Embryonic facial prominence (tissue), 1 donor: ENCODE data around the gene ZNF274.
"Not testable (repeated sequence)": the region's sequence is repeated elsewhere in the genome, so short reads cannot be mapped to it uniquely, and the experiment has no call there.

ENCODE experiments used
- DNase-seq: peaks from one replicate; pipeline ENCODE4 v3.0.0-alpha.2; 2016; ENCODE audit errors: extremely low spot score

ZNF274 gene

DNA sequence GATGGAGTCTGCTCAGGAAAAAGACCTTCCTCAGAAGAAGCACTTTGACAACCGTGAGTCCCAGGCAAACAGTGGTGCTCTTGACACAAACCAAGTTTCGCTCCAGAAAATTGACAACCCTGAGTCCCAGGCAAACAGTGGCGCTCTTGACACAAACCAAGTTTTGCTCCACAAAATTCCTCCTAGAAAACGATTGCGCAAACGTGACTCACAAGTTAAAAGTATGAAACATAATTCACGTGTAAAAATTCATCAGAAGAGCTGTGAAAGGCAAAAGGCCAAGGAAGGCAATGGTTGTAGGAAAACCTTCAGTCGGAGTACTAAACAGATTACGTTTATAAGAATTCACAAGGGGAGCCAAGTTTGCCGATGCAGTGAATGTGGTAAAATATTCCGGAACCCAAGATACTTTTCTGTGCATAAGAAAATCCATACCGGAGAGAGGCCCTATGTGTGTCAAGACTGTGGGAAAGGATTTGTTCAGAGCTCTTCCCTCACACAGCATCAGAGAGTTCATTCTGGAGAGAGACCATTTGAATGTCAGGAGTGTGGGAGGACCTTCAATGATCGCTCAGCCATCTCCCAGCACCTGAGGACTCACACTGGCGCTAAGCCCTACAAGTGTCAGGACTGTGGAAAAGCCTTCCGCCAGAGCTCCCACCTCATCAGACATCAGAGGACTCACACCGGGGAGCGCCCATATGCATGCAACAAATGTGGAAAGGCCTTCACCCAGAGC is 29.6 kb downstream of the ZNF274 start:
- no peak for DNase-seq

DNA sequence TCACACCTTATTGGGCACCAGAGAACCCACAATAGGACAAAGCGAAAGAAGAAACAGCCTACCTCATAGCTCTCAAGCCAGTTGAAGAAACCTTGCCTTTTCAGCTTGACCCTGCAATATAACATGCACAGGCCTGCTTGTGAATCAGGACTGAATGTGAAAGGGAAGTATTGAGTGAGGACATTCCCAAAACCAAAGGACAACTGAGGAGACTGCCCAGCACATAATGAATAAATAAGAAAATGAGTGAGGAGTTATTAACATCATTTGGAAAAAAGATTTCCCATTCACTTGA is 30.2 kb downstream of the ZNF274 start:
- DNase-seq = no peak

- no peak for DNase-seq
These were observed 34.2 kb downstream of the ZNF274 start for GRCh38 chr19:58217069-58217481.

GRCh38 chr19:58217607-58218391 is 34.9 kb downstream of the ZNF274 start:
- DNase-seq = no peak

- DNase-seq = no peak
These were observed 36.0 kb downstream of the ZNF274 start for GRCh38 chr19:58218899-58219298.

- no peak for DNase-seq
These were observed 45.2 kb downstream of the ZNF274 start for GRCh38 chr19:58227964-58228584.

DNA sequence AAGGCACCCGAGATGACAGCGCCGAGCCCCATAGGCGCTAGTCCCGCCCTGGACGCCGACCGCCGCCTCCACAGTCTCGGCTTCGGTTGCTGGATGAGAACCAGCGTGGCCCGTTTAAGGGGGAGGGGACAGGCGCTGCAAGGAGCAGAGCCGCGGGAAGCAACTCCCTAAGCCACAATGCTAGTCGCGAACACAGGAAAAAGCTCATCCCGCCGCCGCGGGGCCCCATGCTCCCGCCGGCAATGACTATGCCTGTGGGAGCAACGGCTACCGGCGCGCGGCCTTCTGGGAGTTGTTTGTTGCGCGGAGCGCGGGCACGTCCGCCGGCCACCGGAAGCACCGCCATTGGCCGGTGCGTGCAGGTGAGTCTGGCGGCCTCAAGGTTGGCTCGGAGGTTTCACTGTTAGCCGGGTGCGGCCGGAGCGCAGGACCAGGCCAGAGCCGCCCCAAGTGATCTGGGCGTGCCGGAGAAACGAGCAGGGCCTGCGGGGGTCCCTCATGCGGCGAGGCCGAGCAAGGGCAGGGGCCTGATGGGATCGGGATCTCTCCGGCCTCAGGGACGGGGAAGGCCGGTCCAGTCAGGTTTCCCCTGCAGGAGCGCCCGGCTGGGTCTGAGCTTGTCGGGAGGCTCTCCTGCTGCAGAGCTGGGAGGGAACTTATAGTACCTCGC is 45.9 kb downstream of the ZNF274 start, which contains the start of gene ZNF544:
TSS of gene ZNF544 (plus strand) at position 330 of the 670 bp plus-strand sequence. CDS start 15,110 bp downstream, outside the sequence.
- peak; percentile 59 for DNase-seq

DNA sequence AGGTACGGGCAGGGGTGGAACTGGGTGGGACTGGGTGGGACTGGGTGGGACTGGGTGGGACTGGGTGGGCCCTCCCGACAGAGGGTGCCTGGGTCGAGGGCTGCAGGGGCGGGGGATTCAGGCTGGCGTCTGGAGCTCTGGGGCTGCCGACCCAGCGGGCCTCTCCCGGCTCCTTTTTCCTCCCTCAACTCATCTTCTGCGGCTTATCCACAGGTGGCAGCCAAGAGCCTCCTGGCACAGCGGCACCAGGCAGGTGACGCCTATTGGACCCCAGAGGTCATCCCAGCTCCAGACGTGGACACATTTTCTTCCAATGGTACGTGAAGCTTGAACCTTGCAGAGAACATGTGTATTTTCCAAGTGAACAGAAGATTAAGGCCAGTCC is 46.4 kb downstream of the ZNF274 start:
- no peak for DNase-seq

DNA sequence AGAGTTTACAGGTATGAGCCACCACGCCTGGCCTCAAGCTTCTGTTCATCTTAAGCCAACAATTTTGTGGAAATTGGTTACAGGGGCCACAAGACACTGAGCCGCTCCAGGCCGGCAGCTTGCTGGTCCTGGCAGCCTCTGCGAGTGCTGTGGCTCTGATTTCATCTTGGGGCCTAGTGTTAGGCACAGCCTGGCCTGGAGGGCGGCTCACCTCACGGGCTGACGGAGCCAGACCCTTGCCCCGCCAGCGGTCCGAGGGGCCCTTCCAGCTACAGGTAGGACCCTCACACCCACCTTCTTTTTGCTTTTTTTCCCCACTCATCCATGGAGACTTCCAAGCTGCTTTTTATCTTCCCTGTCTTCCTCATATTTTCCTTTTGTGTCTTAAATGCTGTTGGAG is 54.5 kb downstream of the ZNF274 start:
- DNase-seq = no peak

DNA sequence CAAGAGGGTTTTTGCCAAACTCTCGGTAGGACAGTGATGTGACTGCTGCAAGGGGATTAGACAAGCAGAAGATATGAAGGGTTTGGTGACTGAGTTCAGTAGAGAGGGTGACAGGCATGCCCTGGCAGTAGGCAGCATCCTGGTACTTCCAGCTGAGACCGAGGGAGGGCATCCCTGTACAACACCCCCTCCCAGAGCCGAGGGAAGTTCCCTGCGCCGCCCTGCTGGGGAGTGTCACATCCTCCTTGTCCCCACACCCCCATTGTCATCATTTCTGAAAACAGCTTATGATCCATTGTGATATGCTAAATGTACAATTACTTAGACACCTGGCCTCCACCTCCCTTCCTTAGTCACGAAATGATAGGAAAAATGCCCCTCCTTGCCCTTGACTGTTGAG is 60.5 kb downstream of the ZNF274 start:
- no peak for DNase-seq

- no peak for DNase-seq
These were observed 66.0 kb downstream of the ZNF274 start for GRCh38 chr19:58248886-58249285.

DNA sequence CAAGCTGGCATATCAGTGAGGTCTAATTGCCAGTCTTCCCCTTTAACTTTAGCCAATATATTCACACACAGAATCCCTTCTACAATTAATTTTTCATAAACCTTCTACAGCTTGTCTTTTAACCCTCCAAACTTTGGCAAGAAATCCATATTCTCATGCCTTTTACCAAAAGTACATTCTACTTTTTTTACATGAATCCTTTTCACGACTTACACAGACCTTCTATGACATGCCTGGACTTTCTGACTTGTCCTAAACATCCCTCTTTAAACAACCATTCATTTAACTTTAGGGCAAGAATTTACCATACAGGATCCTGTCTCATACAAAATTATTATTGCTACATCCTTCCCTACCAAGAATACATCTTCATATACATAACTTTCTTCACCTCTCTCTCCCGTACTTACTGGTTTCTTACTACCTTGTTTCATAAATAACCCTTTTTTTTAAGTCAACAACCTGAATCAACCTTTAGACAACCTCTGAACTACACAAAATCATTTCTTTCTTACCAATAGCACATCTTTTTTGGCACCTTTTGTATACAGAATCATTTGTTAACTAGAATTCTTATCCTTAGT is 69.3 kb downstream of the ZNF274 start:
- no peak for DNase-seq

GRCh38 chr19:58258259-58258658 is 75.4 kb downstream of the ZNF274 start:
- not testable (repeated sequence) for DNase-seq

DNA sequence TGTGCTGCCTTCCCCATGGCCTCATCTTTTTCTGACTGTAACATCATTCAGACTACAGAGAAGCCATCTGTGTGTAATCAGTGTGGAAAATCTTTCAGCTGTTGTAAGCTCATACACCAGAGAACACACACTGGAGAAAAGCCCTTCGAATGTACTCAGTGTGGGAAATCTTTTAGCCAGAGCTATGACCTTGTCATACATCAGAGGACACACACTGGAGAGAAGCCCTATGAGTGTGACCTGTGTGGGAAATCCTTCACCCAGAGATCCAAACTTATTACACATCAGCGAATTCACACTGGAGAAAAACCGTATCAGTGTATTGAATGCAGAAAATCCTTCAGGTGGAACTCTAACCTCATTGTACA is 78.7 kb downstream of the ZNF274 start:
- DNase-seq = no peak

GRCh38 chr19:58261968-58262921 is 79.4 kb downstream of the ZNF274 start:
- no peak for DNase-seq

GRCh38 chr19:58262922-58263296 is 80.0 kb downstream of the ZNF274 start:
- no peak for DNase-seq
